GM21381 (cell line): Measurements from ENCODE around the gene SEZ6L.

ENCODE experiments used
- ATAC-seq: cut with Tn5 transposase; IDR thresholded peaks from one replicate; pipeline ENCODE4 v1.9.1; 2021; ENCODE audit warnings: mild to moderate bottlenecking, moderate library complexity; ENCODE audit not compliant: unreplicated experiment

Gene SEZ6L

DNA sequence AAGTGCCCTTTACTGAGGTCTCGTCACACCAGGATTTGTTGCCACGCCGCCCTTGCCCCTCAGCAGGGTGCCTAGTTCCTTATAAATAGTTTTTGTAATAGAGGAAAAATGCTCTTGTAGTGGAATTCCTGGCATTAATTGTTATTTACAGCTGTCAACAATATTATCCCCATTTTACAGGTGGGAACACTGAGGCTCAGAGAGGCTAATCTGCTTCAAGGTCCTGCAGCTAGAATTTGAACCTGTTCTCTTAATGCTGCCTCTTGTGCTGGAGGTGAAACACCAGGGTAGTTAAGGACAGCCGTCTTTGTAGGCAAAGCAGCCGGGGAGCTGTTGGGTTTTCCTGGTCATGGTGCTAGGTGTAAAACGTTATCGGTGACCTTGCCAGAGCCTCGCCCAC is 159.0 kb downstream of the SEZ6L start:
- no peak for ATAC-seq

DNA sequence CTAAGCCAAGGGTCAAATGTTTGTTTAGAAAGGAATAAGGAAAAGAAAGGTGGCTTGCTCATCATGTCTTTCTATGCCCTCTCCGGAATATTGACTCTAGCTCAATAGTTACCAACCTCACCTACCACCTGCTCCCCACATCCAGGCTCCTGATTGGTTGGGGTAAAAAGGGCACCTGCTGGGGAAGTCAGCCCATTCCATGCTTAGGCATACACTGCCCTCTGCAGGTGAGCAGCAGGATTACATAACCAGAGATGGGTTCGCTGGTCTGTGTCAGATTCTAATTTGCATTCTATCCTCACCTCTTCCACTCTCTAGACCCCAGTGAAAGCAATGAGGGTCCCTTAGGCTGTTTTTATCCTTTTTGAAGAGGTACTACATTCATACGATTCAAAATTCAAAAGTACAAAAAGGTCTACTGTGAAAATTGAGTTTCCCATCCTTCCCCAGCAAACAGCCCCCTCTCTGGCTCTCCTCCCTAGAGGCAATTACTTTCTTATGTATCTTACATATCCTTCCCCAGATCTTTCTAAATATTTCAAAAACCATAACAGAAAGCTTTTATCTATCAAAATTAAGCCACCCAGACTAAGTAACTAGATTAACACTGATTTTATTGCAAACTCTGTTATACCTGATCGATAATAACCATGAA is 161.8 kb downstream of the SEZ6L start:
- ATAC-seq: no peak

DNA sequence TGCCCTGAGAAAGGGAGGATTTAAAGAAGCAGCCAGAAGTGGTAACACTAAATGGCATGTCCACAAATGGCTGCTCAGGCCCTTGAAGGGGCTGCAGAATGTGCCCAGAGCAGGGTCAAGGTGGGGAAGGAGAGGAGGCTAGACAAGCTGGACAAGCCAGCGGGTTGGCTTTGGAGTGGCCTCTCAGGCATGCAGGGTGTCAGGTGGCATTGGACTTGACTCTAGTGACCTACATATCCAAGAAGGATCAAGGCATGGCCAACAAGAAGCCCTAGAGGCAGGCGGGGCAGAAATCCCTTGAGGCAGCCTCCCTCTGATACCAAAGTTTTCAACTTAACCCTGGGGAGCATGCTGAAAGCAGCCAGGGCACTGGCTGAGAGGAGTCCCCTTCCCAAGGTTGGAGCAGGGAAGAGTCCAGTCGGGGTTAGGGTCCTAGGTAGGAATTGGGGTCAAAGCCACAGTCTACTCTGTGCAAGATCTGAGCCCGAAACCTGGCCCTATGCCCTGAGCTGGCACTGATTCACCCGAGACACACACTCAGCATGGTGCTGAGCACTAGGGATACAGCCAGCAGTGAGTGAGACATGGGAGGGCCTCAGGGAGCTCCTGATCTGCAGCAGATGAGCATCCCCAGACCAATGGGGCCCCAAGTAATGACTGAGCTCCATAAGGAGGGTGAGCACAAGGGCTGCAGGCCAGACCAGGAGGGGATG is 164.0 kb downstream of the SEZ6L start:
- ATAC-seq: no peak

DNA sequence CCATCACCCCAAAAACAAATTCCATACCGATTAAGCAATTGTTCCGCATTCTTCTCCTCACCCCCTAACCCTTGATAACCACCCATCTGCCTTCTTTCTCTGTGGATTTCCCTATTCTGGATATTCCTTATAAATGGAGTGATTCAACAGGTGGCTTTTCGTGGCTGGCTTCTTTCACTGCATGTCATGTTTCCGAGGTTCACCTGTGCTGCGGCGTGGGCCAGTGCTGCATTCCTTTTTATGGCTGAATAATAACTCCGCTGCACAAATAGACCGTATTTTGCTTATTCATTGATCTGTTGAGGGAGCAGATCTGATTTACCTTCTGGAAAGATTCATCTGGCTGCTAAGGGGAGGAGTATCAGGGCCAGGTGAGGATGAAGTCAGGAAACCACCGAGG is 165.0 kb downstream of the SEZ6L start:
- ATAC-seq: no peak

DNA sequence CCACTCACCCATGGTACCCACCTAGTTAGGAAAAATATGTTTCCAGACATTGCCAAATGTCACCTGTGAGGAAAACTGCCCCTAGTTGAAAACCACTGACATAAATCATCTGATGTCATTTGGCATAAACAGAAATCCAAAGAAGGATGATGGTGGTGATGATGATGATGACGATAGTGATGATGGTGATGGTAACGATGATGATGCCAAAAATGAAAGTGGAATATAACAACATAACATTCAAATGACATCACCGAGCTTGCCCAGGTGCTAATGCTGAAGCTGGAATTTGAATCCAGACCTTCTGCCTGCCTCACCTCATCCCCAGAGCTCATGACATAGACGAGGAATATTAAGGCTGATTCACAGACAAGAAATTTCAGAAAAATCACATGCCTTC is 167.5 kb downstream of the SEZ6L start:
- no peak for ATAC-seq

DNA sequence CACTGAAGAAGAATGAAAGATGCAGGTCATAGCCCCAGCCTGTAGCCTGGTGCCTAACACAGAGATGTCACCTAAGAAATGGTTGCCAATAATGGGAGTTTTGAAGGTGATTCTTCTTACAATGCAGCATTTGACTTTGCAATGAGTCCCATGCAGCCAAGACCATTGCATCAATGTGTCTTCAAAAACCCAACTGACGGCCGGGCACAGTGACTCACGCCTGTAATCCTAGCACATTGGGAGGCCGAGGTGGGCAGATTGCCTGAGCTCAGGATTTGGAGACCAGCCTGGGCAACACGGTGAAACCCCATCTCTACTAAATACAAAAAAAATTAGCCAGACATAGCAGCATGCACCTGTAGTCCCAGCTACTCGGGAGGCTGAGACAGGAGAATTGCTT is 170.5 kb downstream of the SEZ6L start:
- ATAC-seq: no peak

DNA sequence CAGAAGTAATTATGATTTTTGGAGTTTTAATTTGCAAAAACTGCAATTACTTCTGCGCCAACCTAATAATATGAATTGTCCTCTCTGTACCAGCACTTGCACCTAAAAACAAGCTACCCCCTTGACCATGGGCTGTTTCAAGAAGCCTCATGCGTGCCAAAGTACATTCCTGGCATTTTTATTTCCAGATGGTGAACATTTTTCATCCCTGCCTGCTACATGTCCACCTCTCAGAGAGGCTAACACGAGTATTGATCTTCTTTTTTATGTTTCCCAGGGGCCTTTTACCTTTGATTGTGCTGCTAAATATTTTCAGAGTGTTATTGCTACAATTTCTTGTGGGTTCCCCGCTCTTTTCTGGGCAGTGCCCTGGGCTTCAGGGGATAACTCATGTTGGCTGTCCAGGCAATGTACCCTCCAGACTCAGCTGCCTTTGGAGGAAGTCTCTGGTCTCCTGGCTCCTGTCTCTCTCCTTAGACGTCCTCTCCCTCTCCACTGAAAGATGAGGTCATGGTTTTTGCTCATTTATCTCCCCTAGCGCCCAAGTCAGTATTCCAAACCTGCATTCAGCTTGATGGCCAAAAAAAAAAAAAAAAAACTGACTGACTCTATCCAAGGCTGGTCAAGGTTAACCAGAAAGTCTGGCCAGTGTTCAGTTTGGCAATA is 173.6 kb downstream of the SEZ6L start:
- no peak for ATAC-seq

DNA sequence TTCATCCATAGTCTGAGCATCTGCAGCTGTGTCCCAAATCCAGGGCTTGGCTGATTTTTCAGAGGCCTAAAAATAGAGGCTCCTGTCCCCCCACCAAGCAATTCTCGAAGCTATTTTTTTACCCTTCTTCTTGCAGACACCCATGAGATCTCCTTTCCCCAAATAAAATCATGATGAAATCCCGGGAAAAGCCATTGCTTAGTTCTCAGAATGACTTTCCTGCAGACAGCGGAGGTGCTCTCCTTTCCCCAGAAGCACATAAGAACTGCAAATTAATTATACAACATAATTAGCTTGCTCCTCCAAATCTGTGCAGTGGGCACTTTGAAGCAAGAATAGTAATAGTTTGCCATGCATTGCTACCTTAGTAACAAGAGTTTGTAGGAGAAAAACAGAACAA is 176.2 kb downstream of the SEZ6L start:
- no peak for ATAC-seq

DNA sequence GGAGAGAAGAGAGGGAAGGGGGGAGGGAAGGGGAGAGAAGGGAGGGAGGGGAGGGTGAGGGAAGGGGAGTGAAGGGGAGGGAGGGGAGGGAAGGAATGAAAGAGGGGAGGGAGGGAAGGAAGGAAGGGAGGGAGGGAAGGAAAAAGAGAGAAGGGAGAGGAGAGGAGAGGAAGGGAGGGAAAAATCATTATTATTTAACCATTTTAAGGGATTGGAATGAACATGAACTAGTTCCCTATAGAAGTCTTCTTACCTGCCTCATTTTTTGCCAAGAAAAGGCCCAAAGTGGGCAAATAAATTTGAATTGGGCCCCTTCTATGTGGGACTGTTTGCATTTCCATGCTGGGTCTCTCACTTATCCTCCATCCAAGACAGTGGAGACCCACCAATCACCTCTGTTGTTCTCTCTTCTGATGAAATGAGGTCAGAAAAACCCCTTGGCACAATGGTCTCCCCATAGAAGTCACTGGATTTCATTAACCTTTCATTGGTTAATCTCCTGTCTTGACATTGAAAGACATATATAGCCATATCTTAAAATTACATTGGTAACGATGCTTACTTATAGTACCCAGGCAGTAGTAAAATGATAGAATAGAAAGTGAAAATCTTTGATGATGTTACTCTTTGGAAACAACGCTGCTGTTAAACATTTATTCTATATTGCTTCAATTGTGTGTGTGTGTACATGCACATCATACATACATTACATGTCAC is 179.7 kb downstream of the SEZ6L start:
- ATAC-seq: no peak

DNA sequence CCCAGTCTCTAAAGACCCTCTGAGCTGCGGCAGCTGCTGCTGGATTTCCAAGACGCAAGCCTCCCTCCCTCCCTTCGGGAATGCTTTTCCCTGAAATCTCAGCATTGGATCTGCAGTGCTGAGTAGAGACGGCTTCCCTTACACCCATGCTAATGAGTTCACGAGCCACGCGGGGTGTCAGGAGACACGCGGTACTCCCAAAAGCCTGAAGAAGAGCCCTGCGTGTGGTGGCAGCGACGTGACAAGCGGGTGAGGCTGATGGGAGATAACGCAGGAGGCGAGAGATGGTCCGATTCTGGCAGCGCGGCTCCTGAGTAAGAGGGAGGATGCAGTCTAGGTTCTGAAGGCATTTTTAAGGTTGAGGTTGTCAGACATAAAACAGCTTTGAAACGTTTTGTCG is 185.4 kb downstream of the SEZ6L start:
- no peak for ATAC-seq

DNA sequence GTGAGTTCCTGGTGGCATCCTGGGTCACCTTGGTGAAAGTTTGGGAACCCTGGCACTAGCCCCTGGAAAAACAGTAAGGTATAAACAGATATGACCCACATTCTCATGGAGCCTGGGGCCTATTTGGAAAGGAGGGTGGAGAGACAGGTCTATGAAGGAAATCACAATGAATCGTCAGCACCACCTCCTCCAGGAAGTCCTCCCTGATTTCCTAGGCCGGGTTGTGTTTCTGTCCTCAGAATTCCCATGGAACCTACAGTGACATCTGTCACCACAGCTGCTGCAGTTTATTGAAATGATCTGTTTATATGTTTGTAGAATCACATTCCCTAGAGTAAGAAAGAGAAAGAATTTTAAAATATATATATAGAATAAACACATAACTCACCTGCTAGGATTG is 188.0 kb downstream of the SEZ6L start:
- ATAC-seq: no peak

DNA sequence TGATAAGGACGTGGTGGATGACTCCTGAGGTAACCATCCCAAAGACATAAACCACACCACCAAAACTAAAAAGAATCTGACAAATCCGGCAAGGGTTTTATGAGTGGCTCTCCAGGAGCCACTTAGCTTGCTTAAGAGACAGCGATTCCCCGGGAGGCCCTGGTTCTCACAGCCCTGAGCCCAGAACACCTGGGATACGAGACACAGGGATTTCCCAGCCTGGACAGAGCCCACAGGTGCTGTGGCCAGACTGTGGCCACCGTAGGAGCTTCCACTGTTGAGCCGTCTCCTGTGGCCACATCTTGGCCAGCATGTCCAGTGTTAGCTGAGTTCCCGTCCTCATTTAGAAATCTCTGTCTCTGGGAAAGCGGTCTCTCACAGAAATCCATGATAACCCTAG is 188.6 kb downstream of the SEZ6L start:
- ATAC-seq: no peak

DNA sequence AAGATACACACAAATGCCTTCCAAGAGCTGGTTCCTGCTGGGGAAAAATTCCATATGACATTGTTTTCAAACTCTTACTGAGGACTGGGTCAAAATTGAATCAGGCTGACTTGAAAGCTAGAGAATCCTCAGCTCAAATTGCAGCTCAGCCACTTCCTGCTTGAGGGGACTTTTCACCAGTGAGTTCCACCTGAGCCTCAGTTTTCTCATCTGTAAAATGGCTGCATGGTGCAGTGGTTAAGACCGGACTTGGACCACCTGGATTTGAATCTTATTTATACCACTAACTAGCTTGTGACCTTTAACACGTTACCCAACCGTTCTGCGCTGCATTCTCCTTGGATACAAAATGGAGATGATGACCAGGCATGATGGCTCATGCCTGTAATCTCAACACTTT is 189.9 kb downstream of the SEZ6L start:
- ATAC-seq: no peak

DNA sequence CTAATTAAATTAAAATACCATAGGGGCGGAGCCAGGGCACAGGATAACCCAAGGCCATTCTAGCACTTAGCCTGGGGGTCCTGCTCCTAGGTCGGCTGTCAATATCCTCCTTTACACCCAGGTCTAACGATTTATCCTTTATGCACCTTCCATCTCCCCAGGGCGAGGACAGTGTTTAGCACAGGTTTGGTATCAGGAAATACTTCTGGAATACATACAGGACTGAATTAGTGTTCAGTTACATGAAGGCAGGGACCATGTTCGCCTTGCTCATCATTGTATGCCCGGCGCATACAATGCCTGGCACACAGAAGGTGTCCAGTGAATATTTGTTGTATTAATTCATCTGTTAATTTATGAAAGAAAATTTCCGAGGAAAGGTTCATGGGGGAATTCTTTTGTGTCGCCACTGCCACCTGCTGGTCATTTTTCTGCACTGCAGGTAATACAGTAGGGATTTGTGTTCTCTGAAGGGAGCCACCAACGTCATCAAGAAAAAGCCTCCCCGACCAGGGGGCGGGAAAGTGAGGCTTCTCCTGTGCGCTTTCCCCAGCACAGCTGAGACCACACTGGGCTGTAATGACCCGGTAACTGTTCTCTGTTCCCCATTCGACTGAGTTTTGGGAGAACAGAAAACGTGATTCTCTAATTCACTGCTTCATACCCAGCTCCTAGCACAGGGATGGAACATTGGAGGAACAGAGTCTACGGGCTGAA is 191.1 kb downstream of the SEZ6L start:
- no peak for ATAC-seq

DNA sequence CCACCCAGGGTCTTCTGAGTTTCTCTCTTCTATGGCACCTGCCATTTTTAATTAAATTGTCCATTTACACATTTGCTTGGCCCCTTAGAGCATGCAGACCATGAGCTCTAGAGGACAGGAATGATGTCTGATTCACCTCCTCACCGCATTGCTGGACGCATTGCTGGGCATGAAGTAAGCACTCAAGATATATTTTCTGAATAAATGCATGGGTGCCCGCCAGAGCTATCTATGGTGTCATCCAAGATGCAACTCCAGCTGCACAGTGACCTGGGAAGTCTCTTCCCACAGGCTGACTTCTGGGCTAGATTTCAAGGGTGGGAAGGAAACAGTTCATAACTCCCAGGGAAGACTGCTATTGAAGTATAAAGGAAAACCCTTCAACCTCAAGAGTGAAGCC is 193.2 kb downstream of the SEZ6L start:
- no peak for ATAC-seq

DNA sequence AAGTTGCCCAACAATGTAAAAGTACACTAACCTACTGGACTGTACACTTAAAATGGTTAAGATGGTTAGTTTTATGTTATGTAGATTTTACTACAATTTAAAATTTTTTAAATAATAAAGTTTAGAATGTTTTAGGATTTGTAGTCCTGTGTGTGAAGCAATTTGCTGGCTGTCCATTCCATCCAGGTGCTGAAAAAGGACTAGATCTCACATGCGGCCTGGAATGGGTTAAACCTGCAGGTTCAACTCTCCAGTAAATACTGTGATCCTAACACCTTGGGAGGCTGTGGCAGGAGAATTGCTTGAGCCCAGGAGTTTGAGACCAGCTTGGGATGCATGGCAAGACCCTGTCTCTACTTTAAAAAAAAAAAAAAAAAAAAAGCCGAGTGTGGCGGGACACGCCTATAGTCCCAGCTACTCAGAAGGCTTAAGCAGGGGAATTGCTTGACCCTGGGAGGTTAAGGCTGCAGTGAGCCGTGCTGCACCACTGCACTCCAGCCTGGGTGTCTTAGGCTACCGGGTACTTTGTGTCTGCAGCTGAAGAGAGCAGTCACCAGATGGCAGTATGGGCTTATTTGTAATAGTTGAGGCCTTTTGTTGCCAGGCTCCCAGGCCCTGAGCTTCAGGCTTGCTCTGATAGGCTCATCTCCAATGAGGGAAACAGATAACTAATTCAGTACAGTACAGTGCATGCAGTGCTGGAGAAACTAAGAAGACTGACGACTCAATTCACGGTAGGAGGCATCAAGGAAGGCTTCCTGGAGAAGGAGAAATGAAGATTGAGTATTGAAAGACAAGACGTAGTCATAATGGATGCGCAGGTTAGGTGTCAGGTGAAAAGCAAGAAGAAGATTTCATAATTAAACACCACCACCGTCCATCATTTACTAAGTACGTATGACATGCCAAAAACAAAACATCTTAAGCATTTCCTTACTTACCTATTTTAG is 195.1 kb downstream of the SEZ6L start:
- no peak for ATAC-seq

DNA sequence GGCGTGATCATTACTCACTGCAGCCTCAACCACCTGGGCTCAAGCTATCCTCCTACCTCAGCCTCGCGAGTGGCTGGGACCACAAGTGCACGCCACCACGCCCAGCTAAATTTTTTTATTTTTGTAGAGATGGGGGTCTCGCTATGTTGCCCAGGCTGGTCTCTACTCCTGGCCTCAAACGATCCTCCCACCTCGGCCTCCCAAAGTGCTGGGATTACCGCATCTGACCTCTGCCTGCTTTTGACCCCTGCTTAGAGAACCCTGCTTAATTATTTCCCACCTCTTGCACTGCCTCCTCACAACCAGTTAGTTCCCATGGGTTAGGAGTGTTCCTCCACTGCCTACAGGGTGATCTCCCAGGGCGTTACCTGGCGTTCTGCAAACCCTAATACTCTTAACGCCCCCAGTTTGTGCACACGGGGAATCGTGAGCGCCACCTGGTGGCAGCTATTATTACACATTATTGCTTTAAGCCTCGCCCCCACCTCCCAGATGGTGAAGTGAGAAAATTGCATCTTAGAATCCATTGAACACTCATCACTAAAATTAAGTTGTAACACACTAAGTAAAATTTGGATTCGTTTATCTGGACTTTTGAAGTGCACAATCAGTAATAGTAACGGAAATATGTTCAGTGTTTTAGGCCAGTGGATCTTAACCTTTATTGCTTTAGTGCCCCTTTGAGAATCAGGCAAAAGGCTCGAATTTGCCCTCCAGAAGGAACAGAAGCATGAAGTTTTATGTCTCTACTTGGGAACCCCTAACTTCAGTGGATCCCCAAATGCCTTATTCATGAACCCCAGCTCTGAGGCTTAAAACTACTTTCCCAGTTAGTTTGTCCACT is 198.4 kb downstream of the SEZ6L start:
- no peak for ATAC-seq

DNA sequence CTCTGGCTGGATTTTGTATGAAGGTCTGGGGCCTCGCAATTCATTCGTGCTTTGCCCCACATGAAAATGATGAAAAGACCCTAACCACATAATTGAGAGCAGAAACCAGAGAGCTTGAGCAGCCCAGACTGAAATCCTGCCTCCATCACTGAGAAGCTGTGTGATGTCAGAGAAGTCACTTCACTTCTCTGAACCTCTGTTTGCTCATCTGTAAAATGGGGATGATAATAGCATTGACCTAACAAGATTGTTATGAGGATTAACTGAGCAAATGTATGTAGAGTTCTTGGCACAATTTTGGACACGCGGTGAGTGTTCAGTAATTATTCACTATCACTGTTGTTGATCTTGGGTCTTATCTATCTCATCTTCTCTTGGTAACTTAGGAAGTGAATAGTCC is 203.6 kb downstream of the SEZ6L start:
- no peak for ATAC-seq

DNA sequence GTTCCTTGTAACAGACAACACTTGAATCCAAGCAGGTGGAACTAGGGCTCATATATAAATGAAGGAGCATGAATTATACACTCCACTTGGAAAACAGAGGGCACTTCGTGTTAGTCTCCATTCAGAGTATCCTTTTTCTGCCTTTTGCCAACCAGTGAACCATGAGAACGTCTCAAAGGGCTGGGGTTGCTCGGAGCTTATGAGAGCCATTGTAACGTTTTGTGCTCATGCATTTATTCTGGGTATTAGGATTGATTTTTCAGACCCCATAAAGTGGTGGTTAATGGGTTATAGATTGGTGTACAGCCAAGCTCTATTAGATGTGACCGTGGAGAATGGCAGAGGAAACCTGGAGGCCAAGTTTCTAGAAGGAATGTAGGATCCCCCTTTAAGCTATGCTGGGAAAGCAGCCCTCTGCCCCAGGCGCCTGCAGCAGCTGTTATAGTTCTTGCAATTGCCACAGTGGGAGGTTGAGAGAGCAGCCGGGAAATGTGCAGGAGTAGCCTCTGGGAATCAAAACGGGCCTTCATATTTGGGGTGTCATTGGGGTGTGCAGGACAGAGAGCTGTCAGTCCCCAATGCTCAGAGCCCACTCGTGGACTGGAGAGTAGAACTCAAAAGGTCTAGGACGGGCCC is 205.2 kb downstream of the SEZ6L start:
- ATAC-seq: no peak
